Prostate gland (tissue), 2 donors: ENCODE results near the gene C17orf107.

ENCODE experiments used
- CTCF ChIP-seq, 4 experiments: fragments of 200-600 bp in 2 of 4; fragments of 450-650 bp in 2 of 4; sonication (generic) in 2 of 4; IDR thresholded peaks; 1 replicate in 3 of 4; 2 replicates in 1 of 4; pipeline ENCODE4 v1.5.1; 2016 to 2019; ENCODE audit warnings: antibody characterized with exemption in 4 of 4, mild to moderate bottlenecking in 2 of 4, moderate library complexity in 2 of 4
- POLR2A ChIP-seq: fragments of 450-650 bp; IDR thresholded peaks from one replicate; pipeline ENCODE4 v1.6.1; 2016; ENCODE audit warnings: antibody characterized with exemption, mild to moderate bottlenecking
- POLR2AphosphoS5 ChIP-seq: sonication (generic); formaldehyde crosslinking; IDR thresholded peaks from one replicate; pipeline ENCODE4 v1.6.1; 2017; ENCODE audit warnings: antibody characterized with exemption

GRCh38 chr17:4853208-4853671, 46.1 kb upstream of the C17orf107 start:
- TF ChIP-seq POLR2A (no peak), CTCF (IDR thresholded peaks at IDR 0.05) (no peak), POLR2AphosphoS5 (no peak)
